ENCODE results near the gene CCL27.

CCL27 gene

DNA sequence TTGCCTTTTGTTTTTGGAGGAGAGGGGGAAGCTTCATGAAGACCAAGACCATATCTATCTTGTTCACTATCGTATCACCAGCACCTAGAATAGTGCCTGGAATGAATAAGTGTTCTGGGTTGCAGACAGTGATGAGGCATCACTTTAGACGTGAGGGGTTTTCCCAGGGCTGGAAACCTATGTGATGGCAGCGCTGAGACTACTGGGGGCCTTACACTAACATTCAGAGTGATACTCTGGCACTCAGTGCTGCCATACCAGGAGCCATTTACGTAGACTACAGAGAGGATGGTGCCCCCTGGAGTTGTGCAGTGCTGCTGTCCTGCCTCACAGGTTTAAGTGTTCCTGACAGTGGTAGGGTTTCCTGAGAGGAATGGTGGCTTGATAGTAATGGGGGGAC is 21.7 kb upstream of the CCL27 start:
- TF ChIP-seq, protein P1, sequence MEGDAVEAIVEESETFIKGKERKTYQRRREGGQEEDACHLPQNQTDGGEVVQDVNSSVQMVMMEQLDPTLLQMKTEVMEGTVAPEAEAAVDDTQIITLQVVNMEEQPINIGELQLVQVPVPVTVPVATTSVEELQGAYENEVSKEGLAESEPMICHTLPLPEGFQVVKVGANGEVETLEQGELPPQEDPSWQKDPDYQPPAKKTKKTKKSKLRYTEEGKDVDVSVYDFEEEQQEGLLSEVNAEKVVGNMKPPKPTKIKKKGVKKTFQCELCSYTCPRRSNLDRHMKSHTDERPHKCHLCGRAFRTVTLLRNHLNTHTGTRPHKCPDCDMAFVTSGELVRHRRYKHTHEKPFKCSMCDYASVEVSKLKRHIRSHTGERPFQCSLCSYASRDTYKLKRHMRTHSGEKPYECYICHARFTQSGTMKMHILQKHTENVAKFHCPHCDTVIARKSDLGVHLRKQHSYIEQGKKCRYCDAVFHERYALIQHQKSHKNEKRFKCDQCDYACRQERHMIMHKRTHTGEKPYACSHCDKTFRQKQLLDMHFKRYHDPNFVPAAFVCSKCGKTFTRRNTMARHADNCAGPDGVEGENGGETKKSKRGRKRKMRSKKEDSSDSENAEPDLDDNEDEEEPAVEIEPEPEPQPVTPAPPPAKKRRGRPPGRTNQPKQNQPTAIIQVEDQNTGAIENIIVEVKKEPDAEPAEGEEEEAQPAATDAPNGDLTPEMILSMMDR (conservative IDR thresholded peaks at IDR 0.05; ENCODE audit: low read length), result no peak
- H3K4me3 ChIP-seq (ENCODE audit: low read length), result no peak overlapping the region
- DNase-seq (ENCODE audit: low read depth), result no peak

DNA sequence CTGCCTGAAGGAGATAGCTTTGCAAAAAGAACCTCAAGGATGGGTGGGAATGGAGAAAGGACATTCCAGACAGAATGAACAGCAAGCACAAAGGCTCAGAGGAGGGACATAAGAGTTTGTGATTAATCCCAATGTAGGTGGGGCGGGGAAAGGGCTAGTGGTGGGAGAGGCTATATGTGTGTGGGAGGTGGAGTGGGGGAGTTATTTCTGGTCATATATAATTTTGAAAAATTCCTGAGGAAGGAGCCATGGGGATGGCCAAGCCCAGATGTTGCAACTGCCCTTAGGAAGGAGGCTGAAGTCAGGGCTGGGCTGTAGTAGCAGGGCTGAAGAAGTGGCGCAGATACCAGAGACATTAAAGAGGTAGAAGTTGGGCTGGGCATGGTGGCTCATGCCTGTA is 13.4 kb upstream of the CCL27 start:
- H3K4me3 ChIP-seq (ENCODE audit: low read length), result no peak overlapping the region
- TF ChIP-seq, protein P1 (conservative IDR thresholded peaks at IDR 0.05; ENCODE audit: low read length), result no peak
- DNase-seq (ENCODE audit: low read depth), result peak; percentile 28

DNA sequence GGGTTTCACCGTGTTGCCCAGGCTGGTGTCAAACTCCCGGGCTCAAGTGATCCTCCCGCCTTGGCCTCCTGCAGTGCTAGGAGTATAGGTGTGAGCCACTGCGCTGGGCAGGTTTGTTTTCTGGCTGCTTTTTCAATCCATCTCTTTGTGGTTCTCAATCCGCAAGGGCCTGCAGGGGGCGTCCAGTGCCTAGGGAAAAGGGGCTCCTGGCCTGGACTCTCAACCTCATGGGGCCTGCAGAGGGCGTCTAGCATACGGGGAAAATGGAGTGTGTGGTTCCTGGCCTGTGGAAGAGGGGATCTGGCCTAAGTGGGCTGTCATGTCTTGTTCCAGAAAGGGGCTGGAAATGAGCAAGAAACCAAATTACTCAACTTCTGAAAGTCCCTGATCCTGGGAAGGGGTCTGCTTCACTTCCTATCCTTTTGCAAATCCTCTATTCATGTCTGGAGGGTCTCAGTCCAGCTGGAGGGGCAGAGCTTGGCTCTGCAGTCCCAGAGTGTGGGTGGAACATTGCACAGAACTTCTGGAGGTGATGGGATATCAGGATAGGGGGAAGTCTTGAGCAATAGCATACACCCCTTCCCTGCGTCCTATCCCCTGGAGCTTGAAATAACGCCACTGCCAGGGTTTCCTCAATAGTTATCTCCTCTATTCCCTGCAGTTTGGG is 12.7 kb upstream of the CCL27 start:
- H3K4me3 ChIP-seq (ENCODE audit: low read length), result no peak overlapping the region
- peak; percentile 67 for DNase-seq (ENCODE audit: low read depth)
- TF ChIP-seq, protein P1 (conservative IDR thresholded peaks at IDR 0.05; ENCODE audit: low read length), result peak; percentile 84

DNA sequence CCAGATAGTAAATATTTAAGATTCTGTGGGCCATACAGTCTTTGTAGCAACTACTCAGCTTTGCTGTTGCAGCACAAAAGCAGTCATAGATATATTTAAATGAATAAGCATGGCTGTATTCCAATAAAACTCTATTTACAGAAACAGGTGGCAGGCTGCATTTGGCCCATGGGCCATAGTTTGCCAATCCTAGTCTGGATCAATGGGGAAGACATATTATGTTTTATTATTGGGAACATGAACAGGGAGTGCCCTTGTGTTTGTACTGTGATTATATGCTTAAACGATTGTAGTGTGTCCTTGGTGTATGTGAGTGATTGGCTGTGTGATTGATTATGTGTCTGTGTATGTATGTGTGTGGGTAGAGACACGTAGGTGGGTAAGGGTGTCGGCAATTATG is 12.0 kb upstream of the CCL27 start:
- TF ChIP-seq, protein P1 (conservative IDR thresholded peaks at IDR 0.05; ENCODE audit: low read length), result no peak
- no peak for DNase-seq (ENCODE audit: low read depth)
- no peak overlapping the region for H3K4me3 ChIP-seq (ENCODE audit: low read length)

DNA sequence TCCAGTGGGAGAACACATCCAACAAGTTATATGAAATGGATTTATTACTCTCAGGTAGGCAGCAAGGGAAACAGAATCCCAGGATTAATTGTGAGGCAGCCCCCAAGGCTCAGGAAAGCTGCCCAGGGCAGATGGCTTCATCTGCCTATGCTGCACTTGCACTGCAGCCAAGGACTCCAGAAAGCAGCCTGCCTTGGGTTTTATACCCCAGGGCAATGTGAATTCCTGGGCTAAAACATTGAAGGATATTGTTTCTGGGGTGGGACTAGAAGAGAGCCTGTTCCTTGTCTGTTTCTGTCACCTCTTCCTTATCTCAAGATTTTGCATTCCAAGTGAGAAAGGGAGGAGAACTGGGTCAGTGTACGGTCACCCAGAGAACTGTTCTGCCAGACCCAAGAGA is 8.8 kb upstream of the CCL27 start:
- no peak for DNase-seq (ENCODE audit: low read depth)
- no peak overlapping the region for H3K4me3 ChIP-seq (ENCODE audit: low read length)
- TF ChIP-seq, protein P1 (conservative IDR thresholded peaks at IDR 0.05; ENCODE audit: low read length), result no peak

DNA sequence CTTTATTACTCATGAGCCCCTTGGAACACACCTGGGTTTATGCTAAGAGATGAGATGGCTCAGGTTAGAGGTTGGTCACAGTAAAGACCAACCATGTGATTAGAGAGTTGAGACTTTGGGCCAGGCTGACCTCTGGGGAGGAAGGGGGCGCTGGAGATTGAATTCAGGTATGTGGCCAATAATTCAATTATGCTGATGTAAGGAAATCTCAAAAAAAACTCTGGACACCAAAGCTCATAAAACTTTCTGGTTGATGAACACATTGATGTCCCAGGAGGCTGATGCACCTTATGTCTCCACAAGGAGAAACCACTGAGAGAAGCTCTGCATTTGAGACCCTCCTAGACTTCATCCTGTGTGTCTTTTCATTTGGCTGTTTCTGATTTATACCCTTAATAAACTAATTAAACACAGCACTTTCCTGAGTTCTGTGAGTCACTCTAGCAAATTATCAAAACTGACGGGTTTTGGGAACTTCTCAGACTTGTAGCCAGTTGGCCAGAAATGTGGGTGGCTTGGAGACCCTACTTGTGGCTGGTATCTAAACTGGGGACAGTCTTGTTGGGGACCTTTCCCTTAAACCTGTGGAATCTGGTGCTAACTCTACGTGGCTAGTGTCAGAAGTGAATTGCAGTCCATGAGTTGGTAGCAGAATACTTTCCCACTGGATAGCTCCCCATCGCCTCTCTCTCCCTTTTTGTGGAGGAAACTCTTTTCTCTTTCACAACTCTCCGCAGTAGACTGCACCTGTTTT is 7.5 kb upstream of the CCL27 start:
- no peak overlapping the region for H3K4me3 ChIP-seq (ENCODE audit: low read length)
- DNase-seq (ENCODE audit: low read depth), result no peak
- TF ChIP-seq, protein P1 (conservative IDR thresholded peaks at IDR 0.05; ENCODE audit: low read length), result no peak

All from AG10803 (cell line).